Measurements from ENCODE around the gene ATXN7. TPM values are rescaled to one million over a fixed set of nuclear protein-coding genes. Genes with fewer than 3 reads are reported as not detected.
A peak's percentile ranks its signal among the peaks of the same experiment; 100 is the strongest.

ATXN7 gene
- total RNA-seq, 3 donors from 2014 or later (not counting 1 experiment from before 2014, with no cell fraction given) = 126 to 176 (median 146) TPM

GRCh38 chr3:63860776-63861175 is 2.9 kb upstream of the ATXN7 start:
- Mint-ChIP-seq H3K4me1 (peaks cover 41 to 42% of the 10 kb centered on the region in 2 donors), H3K27me3 (ENCODE audit: low read depth in 2 of 2) (no peaks in the 10 kb centered on the region), H3K36me3 (no peaks in the 10 kb centered on the region), H3K4me3 (no peak overlapping the region), H3K27ac (peak overlapping the region; percentile 43 to 73), H3K9me3 (no peaks in the 10 kb centered on the region)
- Histone ChIP-seq H3K4me1 (ENCODE audit: control insufficient read depth, insufficient read depth, low read length) (peaks cover 17% of the 10 kb centered on the region), H3K4me3 (ENCODE audit: low read length) (no peak overlapping the region), H3K27me3 (ENCODE audit: control insufficient read depth, insufficient read depth, low read length) (no peaks in the 10 kb centered on the region), H3K27ac (ENCODE audit: low read length) (no peak overlapping the region), H3K36me3 (ENCODE audit: control insufficient read depth, insufficient read depth, low read length) (no peaks in the 10 kb centered on the region), H3K9me3 (ENCODE audit: control insufficient read depth, insufficient read depth, low read length) (no peaks in the 10 kb centered on the region)
- 100% methylated on average over 3 of the region's 3 CpGs for WGBS (ENCODE audit: insufficient coverage)
- DNase-seq (no peak), ATAC-seq (no peak)
- intact Hi-C loops (cut with micrococcal nuclease) = loop anchor here (5.0 kb wide), 1 partner anchor 162 kb away; the partner anchor contains the start of gene PSMD6
- TF ChIP-seq CTCF (IDR thresholded peaks at IDR 0.05) = no peak

- H3K4me3 ChIP-seq (ENCODE audit: low read length) = no peak overlapping the region
- intact Hi-C loops (cut with micrococcal nuclease) = loop anchor here (5.0 kb wide), 1 partner anchor 161 kb away; the partner anchor contains the start of gene PSMD6
- no peak for ATAC-seq
- H3K36me3 ChIP-seq (ENCODE audit: control insufficient read depth, insufficient read depth, low read length) = no peaks in the 10 kb centered on the region
- H3K9me3 ChIP-seq (ENCODE audit: control insufficient read depth, insufficient read depth, low read length) = no peaks in the 10 kb centered on the region
- H3K27ac Mint-ChIP-seq = peak overlapping the region; percentile 73 to 80
- H3K27ac ChIP-seq (ENCODE audit: low read length) = no peak overlapping the region
- H3K4me3 Mint-ChIP-seq = no peak overlapping the region
- TF ChIP-seq CTCF (IDR thresholded peaks at IDR 0.05) = no peak
- H3K9me3 Mint-ChIP-seq = no peaks in the 10 kb centered on the region
- H3K4me1 Mint-ChIP-seq = peaks cover 40 to 41% of the 10 kb centered on the region in 2 donors
- H3K27me3 Mint-ChIP-seq (ENCODE audit: low read depth in 2 of 2) = no peaks in the 10 kb centered on the region
- DNase-seq = no peak
- H3K27me3 ChIP-seq (ENCODE audit: control insufficient read depth, insufficient read depth, low read length) = no peaks in the 10 kb centered on the region
- peaks cover 17% of the 10 kb centered on the region for H3K4me1 ChIP-seq (ENCODE audit: control insufficient read depth, insufficient read depth, low read length)
- no peaks in the 10 kb centered on the region for H3K36me3 Mint-ChIP-seq
- WGBS (ENCODE audit: insufficient coverage) = 97% methylated on average over 3 of the region's 5 CpGs
These were observed 2.4 kb upstream of the ATXN7 start for GRCh38 chr3:63861306-63861705.

GRCh38 chr3:63862804-63863149 is 890 bp upstream of the ATXN7 start:
- intact Hi-C loops (cut with micrococcal nuclease) = loop anchor here (2.0 to 5.0 kb wide), 2 partner anchors 72 to 160 kb away; partner anchors contain the start of gene PSMD6
- no peaks in the 10 kb centered on the region for H3K36me3 Mint-ChIP-seq
- Histone ChIP-seq H3K27ac (ENCODE audit: low read length) (peak overlapping the region; percentile 47), H3K27me3 (ENCODE audit: control insufficient read depth, insufficient read depth, low read length) (no peaks in the 10 kb centered on the region), H3K4me3 (ENCODE audit: low read length) (peak overlapping the region; percentile 52), H3K9me3 (ENCODE audit: control insufficient read depth, insufficient read depth, low read length) (no peaks in the 10 kb centered on the region), H3K4me1 (ENCODE audit: control insufficient read depth, insufficient read depth, low read length) (peaks cover 17% of the 10 kb centered on the region), H3K36me3 (ENCODE audit: control insufficient read depth, insufficient read depth, low read length) (peaks cover 2% of the 10 kb centered on the region)
- H3K27me3 Mint-ChIP-seq (ENCODE audit: low read depth in 2 of 2) = no peaks in the 10 kb centered on the region
- peak overlapping the region; percentile 83 for H3K4me3 Mint-ChIP-seq
- ATAC-seq = no peak
- TF ChIP-seq CTCF (IDR thresholded peaks at IDR 0.05) = no peak
- H3K9me3 Mint-ChIP-seq = no peaks in the 10 kb centered on the region
- H3K27ac Mint-ChIP-seq = peak overlapping the region; percentile 73 to 80
- WGBS (ENCODE audit: insufficient coverage) = 22% methylated on average over 5 of the region's 5 CpGs
- peaks cover 41 to 45% of the 10 kb centered on the region in 2 donors for H3K4me1 Mint-ChIP-seq
- peak in 1 of 2 donors; percentile 42 for DNase-seq

Measured in natural killer cell (primary cell).